Measurements from ENCODE around the gene CDK11B.
"Not testable (repeated sequence)": the region's sequence is repeated elsewhere in the genome, so short reads cannot be mapped to it uniquely, and the experiment has no call there.

Gene CDK11B

DNA sequence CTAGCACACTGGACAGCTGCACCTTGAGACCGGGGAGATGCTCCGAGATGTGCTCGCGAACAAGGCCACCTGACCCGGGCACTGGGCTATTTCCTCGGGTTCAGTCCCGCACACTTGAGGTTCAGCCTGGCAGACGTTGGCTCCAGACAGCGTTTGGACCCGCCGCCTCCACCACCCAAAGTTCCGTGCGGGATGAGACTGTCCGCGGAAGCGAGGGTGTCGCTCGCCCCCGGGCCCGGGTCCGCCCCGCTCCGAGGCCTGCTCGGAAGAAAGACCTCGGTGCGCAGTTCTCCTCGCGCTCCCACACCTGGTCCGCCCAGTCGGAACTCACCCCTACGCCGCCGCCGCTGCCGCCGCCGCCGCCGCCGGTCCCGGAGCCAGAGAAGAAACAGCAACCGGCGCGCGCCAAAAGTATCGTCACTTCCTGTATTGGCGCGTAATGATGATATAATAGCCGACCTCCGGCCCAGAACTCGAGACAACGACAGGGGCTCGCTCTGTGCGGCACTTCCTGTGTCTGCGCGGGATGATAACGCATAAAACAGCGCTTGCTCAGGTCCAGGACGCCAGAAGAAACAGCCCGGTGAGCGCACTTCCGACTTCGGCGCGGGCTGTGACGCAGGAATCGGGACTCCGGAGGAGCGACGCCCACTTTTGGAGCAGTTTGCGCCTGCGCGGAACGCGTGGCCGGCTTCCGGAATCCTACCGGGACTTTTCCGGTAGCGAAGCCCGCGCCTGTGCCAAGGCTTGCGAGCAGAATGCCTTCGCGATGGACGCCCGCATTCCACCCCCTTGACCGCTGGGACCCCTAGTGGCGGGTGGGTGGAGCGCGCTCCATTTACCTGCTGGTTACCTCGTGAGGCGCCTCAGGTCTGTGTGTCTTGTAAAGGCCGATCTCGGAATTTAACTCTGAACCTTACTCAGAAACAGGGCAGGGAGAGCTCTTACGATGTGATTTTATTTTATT, at the start of gene CDK11B:
CDK11B (minus strand) TSS at position 422 of the 967 bp plus-strand sequence. CDS start 1,519 bp downstream, outside the sequence.
- H3K4me1 Mint-ChIP-seq, H3K36me3 Mint-ChIP-seq, H3K27me3 Mint-ChIP-seq, H3K9me3 Mint-ChIP-seq: not testable (repeated sequence)
- ATAC-seq (replicated peaks) (peak; percentile 95 to 96), DNase-seq (peak; percentile 94)
- peak within 1 kb of the TSS; percentile 99 for H3K27ac Mint-ChIP-seq
- peak within 1 kb of the TSS; percentile 92 to 94 for H3K4me3 Mint-ChIP-seq

DNA sequence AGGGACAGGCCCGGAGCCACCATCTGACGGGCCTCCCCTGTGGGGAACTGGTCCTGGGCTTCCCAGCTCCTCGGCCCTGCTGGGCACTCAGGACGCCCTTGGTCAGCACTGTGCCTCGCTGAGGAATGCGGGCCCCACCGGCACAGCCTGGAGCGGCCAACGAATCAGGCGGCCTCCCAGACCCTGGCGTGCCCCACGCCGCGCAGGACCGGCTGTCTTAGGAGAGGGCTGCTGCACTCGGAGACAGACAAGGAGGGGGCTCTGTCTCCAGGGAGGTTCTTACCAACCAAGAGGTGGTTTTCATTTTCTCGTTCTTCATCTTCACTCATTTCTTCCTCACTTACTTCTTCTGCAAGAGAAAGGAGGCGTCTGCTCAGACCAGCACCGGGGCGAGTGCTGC, 49.1 kb upstream of the CDK11B start:
- not testable (repeated sequence) for H3K27ac Mint-ChIP-seq; DNase-seq; H3K4me1 Mint-ChIP-seq; H3K9me3 Mint-ChIP-seq; H3K4me3 Mint-ChIP-seq; ATAC-seq (replicated peaks); H3K27me3 Mint-ChIP-seq
- peaks cover 4 to 10% of the 10 kb centered on the region in 2 donors for H3K36me3 Mint-ChIP-seq

DNA sequence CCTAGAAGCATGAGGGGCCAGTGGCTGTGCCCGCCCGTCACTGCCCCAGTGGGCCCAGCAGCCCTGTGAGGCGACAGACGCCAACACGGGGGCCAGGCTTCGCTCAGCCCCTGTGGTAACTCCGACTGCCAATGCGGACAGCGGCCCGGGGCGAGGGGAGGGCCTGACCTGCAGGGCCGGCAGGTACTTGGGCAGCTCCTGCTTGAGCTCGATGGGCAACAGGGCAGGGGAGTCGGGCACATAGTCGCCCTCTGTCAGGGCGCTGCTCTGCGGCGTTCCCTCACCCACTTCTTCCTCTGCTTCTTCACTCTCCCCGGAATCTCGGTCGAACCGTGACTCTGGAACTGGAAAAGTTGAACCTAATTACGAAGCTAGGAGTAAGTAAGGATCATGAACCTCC, 48.4 kb upstream of the CDK11B start:
- not testable (repeated sequence) for ATAC-seq (replicated peaks); H3K9me3 Mint-ChIP-seq; H3K36me3 Mint-ChIP-seq; H3K27ac Mint-ChIP-seq; H3K4me3 Mint-ChIP-seq; H3K27me3 Mint-ChIP-seq; DNase-seq; H3K4me1 Mint-ChIP-seq

GRCh38 chr1:1705623-1706022, 46.8 kb upstream of the CDK11B start:
- H3K4me3 Mint-ChIP-seq; H3K27me3 Mint-ChIP-seq; H3K27ac Mint-ChIP-seq; DNase-seq; H3K9me3 Mint-ChIP-seq; ATAC-seq (replicated peaks); H3K4me1 Mint-ChIP-seq; H3K36me3 Mint-ChIP-seq: not testable (repeated sequence)

DNA sequence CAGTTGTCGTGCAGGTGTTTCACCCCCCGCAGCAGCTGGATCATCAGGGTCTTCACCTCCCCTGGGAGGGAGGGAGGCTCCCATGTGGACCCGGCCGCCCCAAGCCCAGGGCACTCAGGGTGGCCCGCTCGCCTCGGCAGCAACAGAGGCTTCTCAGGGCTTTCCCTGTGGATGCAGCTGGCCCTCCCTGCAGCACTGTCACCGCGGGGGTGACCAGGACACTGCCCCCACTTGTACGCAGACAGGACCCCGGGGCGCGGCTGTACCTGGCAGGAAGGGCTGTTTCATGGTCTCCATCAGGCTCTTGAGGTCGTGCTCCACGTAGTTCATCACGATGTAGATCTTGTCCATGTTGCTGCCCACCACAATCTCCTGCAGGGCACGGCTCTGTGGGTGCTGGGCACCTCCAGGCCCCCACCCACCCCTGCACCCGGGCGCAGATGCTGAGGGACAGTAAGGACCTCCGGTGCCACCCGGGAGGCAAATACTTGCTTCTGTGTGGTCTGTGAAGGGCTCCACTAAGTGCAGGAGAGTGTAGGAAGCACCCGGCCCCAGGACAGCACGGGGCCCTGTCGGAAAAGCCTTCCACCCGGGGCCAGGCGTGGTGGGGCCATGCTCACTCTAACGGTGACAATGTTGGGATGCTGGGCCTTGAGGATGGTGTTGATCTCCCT, 45.6 kb upstream of the CDK11B start:
- not testable (repeated sequence) for H3K27me3 Mint-ChIP-seq; ATAC-seq (replicated peaks); DNase-seq; H3K9me3 Mint-ChIP-seq; H3K36me3 Mint-ChIP-seq; H3K4me1 Mint-ChIP-seq; H3K27ac Mint-ChIP-seq; H3K4me3 Mint-ChIP-seq

GRCh38 chr1:1703796-1704195, 45.0 kb upstream of the CDK11B start:
- Mint-ChIP-seq H3K4me3 (no peak overlapping the region), H3K27ac (no peak overlapping the region), H3K27me3 (no peaks in the 10 kb centered on the region), H3K4me1 (no peaks in the 10 kb centered on the region), H3K9me3 (no peaks in the 10 kb centered on the region), H3K36me3 (peaks cover 3 to 4% of the 10 kb centered on the region in 2 donors)
- ATAC-seq (replicated peaks) (no peak), DNase-seq (no peak)

DNA sequence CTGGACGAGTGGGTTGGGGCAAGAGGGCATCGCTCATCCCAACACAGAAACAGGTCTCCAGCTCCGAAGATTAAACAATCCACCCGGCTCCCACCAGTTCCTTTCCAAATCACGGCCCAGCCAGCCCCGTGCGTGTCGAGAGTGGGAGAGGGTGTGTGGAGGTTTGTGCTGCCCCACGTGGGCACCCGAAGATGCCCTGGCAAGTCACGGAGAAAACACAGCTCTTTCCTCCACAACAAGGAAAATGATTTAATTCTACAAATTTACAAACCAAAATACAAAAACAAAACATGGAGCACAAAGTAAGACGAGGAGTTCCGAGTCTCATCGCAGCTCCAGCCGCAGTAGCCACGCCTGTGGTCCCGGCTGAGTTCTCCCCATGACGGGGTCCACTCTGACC, 43.7 kb upstream of the CDK11B start:
- not testable (repeated sequence) for H3K27me3 Mint-ChIP-seq; H3K4me3 Mint-ChIP-seq; H3K4me1 Mint-ChIP-seq; H3K9me3 Mint-ChIP-seq; H3K27ac Mint-ChIP-seq; ATAC-seq (replicated peaks); H3K36me3 Mint-ChIP-seq; DNase-seq

- not testable (repeated sequence) for H3K36me3 Mint-ChIP-seq; H3K4me1 Mint-ChIP-seq; DNase-seq; ATAC-seq (replicated peaks); H3K27ac Mint-ChIP-seq; H3K4me3 Mint-ChIP-seq; H3K9me3 Mint-ChIP-seq; H3K27me3 Mint-ChIP-seq
Measured at GRCh38 chr1:1700557-1700956, 41.8 kb upstream of the CDK11B start.

DNA sequence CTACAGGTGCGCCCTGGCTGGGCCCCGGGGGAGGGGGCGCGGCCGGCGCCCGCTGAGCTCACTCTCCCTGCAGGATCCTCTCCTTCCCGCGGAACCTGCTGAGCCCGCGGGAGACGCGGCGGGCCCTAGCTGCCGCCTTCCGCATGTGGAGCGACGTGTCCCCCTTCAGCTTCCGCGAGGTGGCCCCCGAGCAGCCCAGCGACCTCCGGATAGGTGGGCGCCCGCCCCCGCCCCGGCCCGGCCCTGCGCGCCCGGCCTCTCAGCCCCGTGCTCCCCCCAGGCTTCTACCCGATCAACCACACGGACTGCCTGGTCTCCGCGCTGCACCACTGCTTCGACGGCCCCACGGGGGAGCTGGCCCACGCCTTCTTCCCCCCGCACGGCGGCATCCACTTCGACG, 41.3 kb upstream of the CDK11B start:
- not testable (repeated sequence) for H3K27ac Mint-ChIP-seq, DNase-seq, H3K36me3 Mint-ChIP-seq, H3K4me1 Mint-ChIP-seq, H3K4me3 Mint-ChIP-seq, H3K9me3 Mint-ChIP-seq, H3K27me3 Mint-ChIP-seq
- ATAC-seq (replicated peaks) = peak; percentile 46 to 48

DNA sequence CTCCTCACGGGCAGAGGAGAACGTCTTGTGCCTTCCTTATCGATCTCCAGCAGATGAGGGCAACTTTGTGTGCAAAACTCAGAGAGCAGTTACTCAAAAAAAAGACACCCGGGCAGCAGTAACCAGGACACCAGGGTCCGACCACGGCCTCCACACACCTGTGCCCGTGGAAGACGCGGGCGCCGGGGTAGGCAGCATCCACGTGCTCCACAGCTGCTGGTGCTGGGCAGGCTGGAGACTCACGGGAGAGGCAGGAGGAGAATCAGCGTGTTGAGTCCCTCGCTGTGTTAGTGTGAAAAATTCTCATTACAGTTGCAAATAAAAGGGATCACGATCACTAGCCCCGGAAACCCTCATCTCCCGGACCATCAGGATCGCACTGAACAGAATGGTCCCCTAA, 40.3 kb upstream of the CDK11B start:
- H3K9me3 Mint-ChIP-seq; ATAC-seq (replicated peaks); H3K36me3 Mint-ChIP-seq; DNase-seq; H3K27ac Mint-ChIP-seq; H3K4me1 Mint-ChIP-seq; H3K27me3 Mint-ChIP-seq; H3K4me3 Mint-ChIP-seq: not testable (repeated sequence)

DNA sequence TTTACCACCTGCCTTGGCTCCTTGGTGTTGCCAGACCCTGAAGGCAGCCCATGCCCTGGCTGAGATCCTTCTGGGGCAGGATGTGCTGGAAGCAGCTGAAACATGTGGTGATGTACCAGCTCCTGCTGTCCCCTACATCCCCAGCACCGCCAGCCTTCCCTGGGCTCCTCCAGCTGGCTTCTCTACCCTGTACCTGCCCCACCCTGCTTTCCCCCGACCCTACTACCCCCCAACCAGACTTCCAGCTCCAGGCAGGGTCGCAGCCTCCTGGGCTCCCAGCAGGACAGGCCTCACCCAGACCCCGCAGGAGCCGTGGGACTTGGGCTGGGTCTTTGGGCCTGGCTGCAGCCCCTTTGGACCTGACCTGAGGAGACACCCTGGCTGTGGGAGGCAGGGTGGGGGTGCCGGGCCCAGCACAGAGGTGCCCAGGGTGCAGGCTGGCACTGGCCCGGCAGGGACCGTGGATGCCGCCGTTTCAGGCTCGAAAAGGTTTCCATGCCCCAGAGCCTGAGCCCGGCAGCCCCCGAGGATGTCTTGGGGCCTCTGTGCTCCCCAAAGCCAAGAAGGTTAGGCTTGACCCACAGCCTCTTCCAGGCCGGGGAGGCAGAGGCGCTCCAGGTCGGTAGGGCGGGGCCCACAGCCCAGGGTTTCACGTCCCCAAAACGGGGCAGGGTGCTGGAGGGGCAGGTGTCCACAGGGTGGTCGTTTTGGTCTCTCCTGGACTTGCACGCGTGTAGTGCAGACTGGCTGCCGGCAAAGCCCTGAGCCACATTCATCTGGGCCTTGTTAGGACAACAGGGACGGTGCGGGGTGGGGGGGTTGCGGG, 38.8 kb upstream of the CDK11B start:
- not testable (repeated sequence) for ATAC-seq (replicated peaks); H3K4me1 Mint-ChIP-seq; H3K27ac Mint-ChIP-seq; H3K9me3 Mint-ChIP-seq; H3K4me3 Mint-ChIP-seq; H3K27me3 Mint-ChIP-seq; H3K36me3 Mint-ChIP-seq; DNase-seq

GRCh38 chr1:1696431-1697357, 37.9 kb upstream of the CDK11B start:
- not testable (repeated sequence) for H3K9me3 Mint-ChIP-seq; DNase-seq; H3K4me3 Mint-ChIP-seq; H3K36me3 Mint-ChIP-seq; H3K4me1 Mint-ChIP-seq; H3K27me3 Mint-ChIP-seq; H3K27ac Mint-ChIP-seq; ATAC-seq (replicated peaks)

GRCh38 chr1:1692714-1693647, 34.2 kb upstream of the CDK11B start, which contains the start of gene SLC35E2B:
Gene SLC35E2B, minus strand, starts transcription at chr1:1692795. Its CDS starts 16,096 bp downstream, at chr1:1676699.
- Mint-ChIP-seq H3K4me3 (peak within 1 kb of the TSS; percentile 83), H3K27ac (peak within 1 kb of the TSS; percentile 98)
- peak; percentile 95 for DNase-seq
- H3K9me3 Mint-ChIP-seq, H3K36me3 Mint-ChIP-seq, H3K4me1 Mint-ChIP-seq, H3K27me3 Mint-ChIP-seq: not testable (repeated sequence)
- peak; percentile 79 to 82 for ATAC-seq (replicated peaks)

All from stimulated activated naive B cell treated with anti-CD40 and anti-IgM and Interleukin-4, amounts not matched to agents 10 μg/mL and 1 μg/mL and 100 μg/mL, for 72 hours (primary cell).